ENCODE results near the gene RBP5. TPM values are rescaled to one million over a fixed set of nuclear protein-coding genes. Genes with fewer than 3 reads are reported as not detected.

Gene RBP5
- total and polyA plus RNA-seq, 4 donors: 12.9 to 108 (median 63.6) TPM

- Histone ChIP-seq H3K9ac (ENCODE audit: low read depth in 1 of 2, low read length in 2 of 2) (no peak overlapping the region), H3K4me3 (ENCODE audit: low read depth in 1 of 3, low read length in 3 of 3) (no peak overlapping the region), H3K36me3 (ENCODE audit: control insufficient read depth in 4 of 4, insufficient read depth in 3 of 4, low read depth in 1 of 4, low read length in 3 of 4) (peaks cover 4 to 11% (median 7%) of the 10 kb centered on the region in 4 donors), H3K4me1 (ENCODE audit: control insufficient read depth in 4 of 4, insufficient read depth in 4 of 4, low read length in 3 of 4) (peaks cover 2 to 39% (median 36%) of the 10 kb centered on the region in 4 donors), H3K27me3 (ENCODE audit: control insufficient read depth in 4 of 4, insufficient read depth in 4 of 4, low read length in 3 of 4) (no peaks in the 10 kb centered on the region), H3K9me3 (ENCODE audit: control insufficient read depth in 4 of 4, low read length in 3 of 4) (no peaks in the 10 kb centered on the region), H3K27ac (ENCODE audit: low read depth in 1 of 2, low read length in 2 of 2) (peak overlapping the region in 1 of 2 donors; percentile 25)
- DNase-seq (ENCODE audit: low spot score): no peak
- WGBS: 43% methylated on average over 8 of the region's 8 CpGs
- TF ChIP-seq CTCF (IDR thresholded peaks at IDR 0.05; ENCODE audit: low read depth, low read length, missing input control) (no peak), NR2F2 (IDR thresholded peaks at IDR 0.05) (no peak), ATF3 (IDR thresholded peaks at IDR 0.05) (no peak), TAF1 (conservative IDR thresholded peaks at IDR 0.05) (no peak), FOXA1 (IDR thresholded peaks at IDR 0.05) (no peak), JUND (IDR thresholded peaks at IDR 0.05) (peak in 1 of 2 donors; percentile 24), EGR1 (IDR thresholded peaks at IDR 0.05; ENCODE audit: low read depth in 2 of 2) (no peak), SP1 (IDR thresholded peaks at IDR 0.05) (peak; percentile 30), HNF4A (conservative IDR thresholded peaks at IDR 0.05) (peak in 1 of 2 donors; percentile 66), RXRA (IDR thresholded peaks at IDR 0.05) (peak in 1 of 2 donors; percentile 73), HNF4G (IDR thresholded peaks at IDR 0.05) (no peak), FOXA2 (IDR thresholded peaks at IDR 0.05) (peak; percentile 25), GABPA (IDR thresholded peaks at IDR 0.05 in 1 of 2, conservative IDR thresholded peaks at IDR 0.05 in 1 of 2) (peak in 1 of 2 donors; percentile 71), ZBTB33 (IDR thresholded peaks at IDR 0.05) (no peak)
Measured at GRCh38 chr12:7155471-7156034, 26.9 kb upstream of the RBP5 start.

GRCh38 chr12:7154901-7155470 lies 26.3 kb upstream of the RBP5 start:
- no peak overlapping the region for H3K4me3 ChIP-seq (ENCODE audit: low read depth in 1 of 3, low read length in 3 of 3)
- no peak for TF ChIP-seq GABPA (IDR thresholded peaks at IDR 0.05 in 1 of 2, conservative IDR thresholded peaks at IDR 0.05 in 1 of 2)
- TF ChIP-seq JUND (IDR thresholded peaks at IDR 0.05): peak in 1 of 2 donors; percentile 7
- no peak for TF ChIP-seq RAD21 (IDR thresholded peaks at IDR 0.05)
- TF ChIP-seq FOXA1 (IDR thresholded peaks at IDR 0.05): no peak
- no peaks in the 10 kb centered on the region for H3K27me3 ChIP-seq (ENCODE audit: control insufficient read depth in 4 of 4, insufficient read depth in 4 of 4, low read length in 3 of 4)
- H3K4me1 ChIP-seq (ENCODE audit: control insufficient read depth in 4 of 4, insufficient read depth in 4 of 4, low read length in 3 of 4): peaks cover 2 to 42% (median 38%) of the 10 kb centered on the region in 4 donors
- H3K9ac ChIP-seq (ENCODE audit: low read depth in 1 of 2, low read length in 2 of 2): no peak overlapping the region
- 74% methylated on average over 12 of the region's 12 CpGs for WGBS
- no peak for DNase-seq (ENCODE audit: low spot score)
- H3K36me3 ChIP-seq (ENCODE audit: control insufficient read depth in 4 of 4, insufficient read depth in 3 of 4, low read depth in 1 of 4, low read length in 3 of 4): peaks cover 4 to 16% (median 12%) of the 10 kb centered on the region in 4 donors
- no peak overlapping the region for H3K27ac ChIP-seq (ENCODE audit: low read depth in 1 of 2, low read length in 2 of 2)
- no peaks in the 10 kb centered on the region for H3K9me3 ChIP-seq (ENCODE audit: control insufficient read depth in 4 of 4, low read length in 3 of 4)

Data from liver (tissue), 9 donors.